RWPE2 (cell line): ENCODE measurements around the gene SPATA20.
A peak's percentile ranks its signal among the peaks of the same experiment; 100 is the strongest.

Experiments used
- ATAC-seq: fragments of 200-7000 bp; cut with Tn5 transposase; 3 replicates; pipeline ENCODE4 v1.9.1; 2021; ENCODE audit warnings: low read depth
- DNase-seq: peaks from one replicate; pipeline ENCODE4 v3.0.0-alpha.2; 2020; ENCODE audit warnings: low spot score
- H3K27ac ChIP-seq: fragments of 450-650 bp; 2 replicates; pipeline ENCODE4 v1.5.1; 2017; ENCODE audit warnings: mild to moderate bottlenecking; ENCODE audit not compliant: poor library complexity, severe bottlenecking
- H3K27me3 ChIP-seq: fragments of 250-450 bp; sonication (Bioruptor Pico); 2 replicates; pipeline ENCODE4 v1.5.1; 2021; ENCODE audit warnings: mild to moderate bottlenecking, moderate library complexity; ENCODE audit not compliant: insufficient read depth, poor library complexity, severe bottlenecking
- H3K36me3 ChIP-seq: fragments of 250-450 bp; sonication (Bioruptor Pico); 2 replicates; pipeline ENCODE4 v1.5.1; 2020; ENCODE audit warnings: low read depth, mild to moderate bottlenecking, moderate library complexity
- H3K4me1 ChIP-seq: fragments of 250-450 bp; sonication (Bioruptor Pico); 2 replicates; pipeline ENCODE4 v1.5.1; 2021; ENCODE audit warnings: mild to moderate bottlenecking, moderate library complexity; ENCODE audit not compliant: insufficient read depth, poor library complexity, severe bottlenecking
- H3K4me3 ChIP-seq: fragments of 250-450 bp; sonication (Bioruptor Pico); 2 replicates; pipeline ENCODE4 v1.5.1; 2021; ENCODE audit warnings: mild to moderate bottlenecking, moderate library complexity; ENCODE audit not compliant: severe bottlenecking
- H3K9me3 ChIP-seq: fragments of 250-450 bp; sonication (Bioruptor Pico); 2 replicates; pipeline ENCODE4 v1.5.1; 2021; ENCODE audit warnings: mild to moderate bottlenecking, moderate library complexity; ENCODE audit not compliant: severe bottlenecking
- TF ChIP-seq, protein P1 (sequence below): fragments of 450-650 bp; IDR thresholded peaks from one replicate; pipeline ENCODE4 v1.5.1; 2017; ENCODE audit warnings: mild to moderate bottlenecking, moderate library complexity; ENCODE audit not compliant: poor library complexity, severe bottlenecking

Gene SPATA20

DNA sequence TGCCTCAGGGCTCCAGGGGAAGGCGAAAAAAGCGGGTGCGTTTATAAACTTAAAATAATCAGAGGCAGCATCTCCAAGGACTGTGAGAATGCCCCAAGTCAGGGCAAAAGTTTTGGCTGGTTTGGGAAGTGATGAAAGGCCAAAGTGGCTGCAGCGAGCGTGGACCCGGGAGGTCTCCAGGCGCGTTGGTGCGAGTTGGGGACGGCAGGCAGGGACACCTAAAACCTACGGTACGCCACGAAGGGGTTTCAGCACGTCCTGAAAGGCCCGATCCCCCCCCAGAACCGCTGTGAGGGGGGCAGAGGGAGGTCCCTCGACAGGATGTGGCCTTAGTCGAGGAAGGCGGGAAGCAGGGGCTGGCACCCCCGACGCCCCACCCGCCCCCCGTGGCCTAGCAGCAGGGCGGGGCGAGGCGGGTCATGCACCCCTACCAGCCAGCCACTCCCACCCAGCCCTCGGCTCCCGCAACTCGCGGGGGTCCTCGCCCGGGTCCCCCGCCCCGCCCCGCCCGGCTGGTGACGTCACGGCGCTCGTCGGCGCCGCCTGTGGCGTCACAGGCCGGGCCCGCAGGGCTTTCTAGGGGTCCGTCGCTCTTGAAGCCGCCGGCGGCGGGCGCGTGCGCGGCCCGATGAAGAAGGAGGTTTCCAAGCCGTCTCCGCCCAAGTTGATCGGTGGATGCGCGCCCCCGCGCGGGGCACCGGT, 39.0 kb upstream of the SPATA20 start, which contains the start of gene MYCBPAP:
Gene MYCBPAP (plus strand): TSS at position 569 of the 702 bp plus-strand sequence. CDS start 236 bp downstream, outside the sequence.
- Histone ChIP-seq H3K9me3 (no peaks in the 10 kb centered on the region), H3K27ac (no peak within 1 kb of the TSS), H3K4me1 (peaks cover 16% of the 10 kb centered on the region), H3K36me3 (no peaks in the 10 kb centered on the region), H3K4me3 (peak within 1 kb of the TSS; percentile 23), H3K27me3 (no peaks in the 10 kb centered on the region)
- TF ChIP-seq, protein P1, sequence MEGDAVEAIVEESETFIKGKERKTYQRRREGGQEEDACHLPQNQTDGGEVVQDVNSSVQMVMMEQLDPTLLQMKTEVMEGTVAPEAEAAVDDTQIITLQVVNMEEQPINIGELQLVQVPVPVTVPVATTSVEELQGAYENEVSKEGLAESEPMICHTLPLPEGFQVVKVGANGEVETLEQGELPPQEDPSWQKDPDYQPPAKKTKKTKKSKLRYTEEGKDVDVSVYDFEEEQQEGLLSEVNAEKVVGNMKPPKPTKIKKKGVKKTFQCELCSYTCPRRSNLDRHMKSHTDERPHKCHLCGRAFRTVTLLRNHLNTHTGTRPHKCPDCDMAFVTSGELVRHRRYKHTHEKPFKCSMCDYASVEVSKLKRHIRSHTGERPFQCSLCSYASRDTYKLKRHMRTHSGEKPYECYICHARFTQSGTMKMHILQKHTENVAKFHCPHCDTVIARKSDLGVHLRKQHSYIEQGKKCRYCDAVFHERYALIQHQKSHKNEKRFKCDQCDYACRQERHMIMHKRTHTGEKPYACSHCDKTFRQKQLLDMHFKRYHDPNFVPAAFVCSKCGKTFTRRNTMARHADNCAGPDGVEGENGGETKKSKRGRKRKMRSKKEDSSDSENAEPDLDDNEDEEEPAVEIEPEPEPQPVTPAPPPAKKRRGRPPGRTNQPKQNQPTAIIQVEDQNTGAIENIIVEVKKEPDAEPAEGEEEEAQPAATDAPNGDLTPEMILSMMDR, result peak; percentile 10
- DNase-seq, result no peak
- peak; percentile 19; the same call in 1 of the 3 replicates for ATAC-seq

DNA sequence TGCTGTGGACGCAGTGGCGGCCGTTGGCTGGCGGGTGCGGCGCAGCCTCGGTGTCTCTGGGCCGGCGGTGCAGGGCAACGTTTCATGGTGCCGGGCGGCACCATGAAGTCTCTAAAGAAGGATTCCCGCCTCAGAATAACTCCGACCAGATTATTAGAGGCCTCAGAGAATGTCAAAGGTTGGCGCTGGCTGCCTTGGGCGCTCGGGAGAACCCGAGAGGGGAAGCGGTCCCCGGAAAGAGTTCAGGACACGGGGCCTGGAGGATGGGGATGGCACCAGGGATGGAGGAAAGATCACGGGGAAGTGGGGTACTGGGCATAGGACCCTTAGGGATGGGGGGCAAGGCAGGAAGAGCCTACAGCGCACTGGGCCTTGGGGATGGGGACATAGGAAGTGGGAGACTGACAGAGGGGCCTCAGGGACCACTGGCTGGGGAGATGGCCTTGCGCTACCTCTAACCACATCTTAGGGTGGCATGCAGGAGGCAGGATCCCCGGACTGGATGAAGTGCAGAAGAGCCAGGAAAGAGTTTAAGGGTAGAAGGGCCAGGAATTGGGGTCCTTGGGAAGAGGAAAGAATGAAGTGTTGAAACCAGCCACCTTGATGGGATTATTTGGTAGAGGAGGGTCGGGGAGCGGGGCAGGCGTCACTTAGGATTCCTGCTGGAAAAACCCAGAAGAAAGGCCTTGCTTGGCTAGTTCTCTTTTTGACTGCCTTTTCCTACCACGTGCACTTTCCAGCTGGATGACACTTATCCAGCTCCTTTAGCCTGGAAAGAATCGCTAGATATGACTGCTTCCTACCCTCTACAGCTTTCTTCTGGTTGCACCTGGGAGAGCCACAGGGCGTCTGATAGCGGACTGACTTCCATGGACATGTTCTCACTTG, 38.2 kb upstream of the SPATA20 start:
- TF ChIP-seq, protein P1, result no peak
- DNase-seq (no peak), ATAC-seq (no peak)
- H3K36me3 ChIP-seq, result no peaks in the 10 kb centered on the region
- H3K27me3 ChIP-seq, result no peaks in the 10 kb centered on the region
- no peaks in the 10 kb centered on the region for H3K9me3 ChIP-seq
- H3K4me3 ChIP-seq, result peak overlapping the region; percentile 23
- H3K4me1 ChIP-seq, result peaks cover 13% of the 10 kb centered on the region
- no peak overlapping the region for H3K27ac ChIP-seq

DNA sequence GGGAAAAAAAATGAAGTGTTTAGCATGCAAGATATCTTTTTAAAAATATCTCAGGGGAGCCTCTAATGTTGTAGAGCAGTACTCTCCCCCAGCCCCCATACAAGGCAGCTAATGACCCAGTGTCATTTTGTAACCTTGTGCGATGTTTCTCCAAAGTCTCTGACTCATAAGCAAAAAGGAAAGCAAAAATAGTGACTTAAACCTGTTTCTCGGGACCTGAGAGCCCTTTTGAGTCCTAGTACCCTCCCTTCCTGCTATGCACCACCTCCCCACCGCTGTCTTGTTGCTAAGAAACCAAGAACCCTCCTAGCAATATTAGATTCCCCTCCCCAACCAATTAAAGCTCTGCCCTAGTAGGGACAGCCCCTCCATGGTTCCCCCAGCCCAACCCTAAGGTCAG, 35.9 kb upstream of the SPATA20 start:
- Histone ChIP-seq H3K27ac (no peak overlapping the region), H3K4me3 (no peak overlapping the region), H3K36me3 (no peaks in the 10 kb centered on the region), H3K27me3 (no peaks in the 10 kb centered on the region), H3K9me3 (no peaks in the 10 kb centered on the region), H3K4me1 (peaks cover 16% of the 10 kb centered on the region)
- ATAC-seq, result no peak; the same call in 2 of the 3 replicates
- no peak for DNase-seq
- TF ChIP-seq, protein P1, result no peak

DNA sequence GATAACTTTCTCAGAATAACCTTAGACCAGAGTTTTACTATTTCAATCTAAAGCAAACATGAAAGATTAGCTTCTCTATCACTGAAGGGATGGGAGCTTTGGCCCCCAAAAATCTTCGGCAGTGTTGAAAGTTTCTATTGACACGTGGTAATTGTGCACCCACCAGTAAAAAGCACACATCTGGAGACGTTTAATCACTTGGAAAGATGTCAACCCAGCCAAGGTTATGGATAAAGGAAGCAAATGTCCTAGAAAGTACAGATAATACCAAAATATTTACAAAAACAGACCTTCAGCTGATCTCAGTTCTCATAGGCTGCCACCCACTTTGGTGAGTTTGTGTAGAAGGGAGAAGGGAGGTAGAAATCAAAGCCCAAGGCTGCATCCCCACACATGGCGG, 33.5 kb upstream of the SPATA20 start:
- no peak overlapping the region for H3K4me3 ChIP-seq
- no peak overlapping the region for H3K27ac ChIP-seq
- H3K27me3 ChIP-seq, result no peaks in the 10 kb centered on the region
- TF ChIP-seq, protein P1, result no peak
- no peak for DNase-seq
- ATAC-seq, result no peak
- H3K4me1 ChIP-seq, result peaks cover 34% of the 10 kb centered on the region
- no peaks in the 10 kb centered on the region for H3K36me3 ChIP-seq
- no peaks in the 10 kb centered on the region for H3K9me3 ChIP-seq
